MCF 10A (cell line): Measurements from ENCODE around the gene PLEKHA6. TPM values are rescaled to one million over a fixed set of nuclear protein-coding genes. Genes with fewer than 3 reads are reported as not detected.

Experiments used
- BruUV-seq: library from RNA; stranded (reverse); fragments of 400-500 nt; replicated peaks from 2 replicates; lab custom pipeline; 2021; lab: Mats Ljungman, UMichigan
- CTCF ChIA-PET: fragments of 300-600 bp; sonication (Branson Sonifier 250); formaldehyde crosslinking; extraction: SDS; loops from one replicate; lab custom pipeline; 2021; ENCODE audit warnings: antibody characterized with exemption, inconsistent platforms; lab: Yijun Ruan, JAX
- POLR2A ChIA-PET: fragments of 300-600, 350-650 bp; sonication (Branson Sonifier 250); formaldehyde crosslinking; extraction: SDS; loops from one replicate; lab custom pipeline; 2020; ENCODE audit warnings: antibody characterized with exemption, inconsistent platforms; lab: Yijun Ruan, JAX
- DNase-seq: peaks from one replicate; pipeline ENCODE4 v3.0.0-alpha.2; 2018; ENCODE audit not compliant: unreplicated experiment
- H3K27ac Mint-ChIP-seq: one replicate; pipeline ENCODE4 v1.8.0; 2022; ENCODE audit warnings: mild to moderate bottlenecking, low read depth, mixed read lengths; ENCODE audit not compliant: unreplicated experiment
- H3K27me3 Mint-ChIP-seq: one replicate; pipeline ENCODE4 v1.8.0; 2022; ENCODE audit warnings: mixed read lengths; ENCODE audit not compliant: insufficient read depth, unreplicated experiment
- H3K36me3 Mint-ChIP-seq: one replicate; pipeline ENCODE4 v1.8.0; 2022; ENCODE audit warnings: mild to moderate bottlenecking, moderate library complexity, mixed read lengths; ENCODE audit not compliant: insufficient read depth, unreplicated experiment
- H3K4me1 Mint-ChIP-seq: one replicate; pipeline ENCODE4 v1.8.0; 2022; ENCODE audit warnings: mixed read lengths; ENCODE audit not compliant: insufficient read depth, unreplicated experiment
- H3K4me3 Mint-ChIP-seq: one replicate; pipeline ENCODE4 v1.8.0; 2022; ENCODE audit warnings: mild to moderate bottlenecking, moderate library complexity, mixed read lengths; ENCODE audit not compliant: unreplicated experiment
- H3K9me3 Mint-ChIP-seq: one replicate; pipeline ENCODE4 v1.8.0; 2022; ENCODE audit warnings: mixed read lengths; ENCODE audit not compliant: unreplicated experiment
- intact Hi-C: fragments of 100-400 bp; cut with micrococcal nuclease; formaldehyde crosslinking; loops from 2 replicates; pipeline ENCODE4 v1.14.1; 2022
- total RNA-seq: library from RNA; stranded (reverse); gene quantifications from 2 replicates; pipeline ENCODE4 v1.2.3, GENCODE V29; 2022
- TF ChIP-seq, protein P1 (sequence below): fragments of 200-600 bp; IDR thresholded peaks from one replicate; pipeline ENCODE4 v1.8.0; 2022; ENCODE audit warnings: antibody characterized with exemption, mild to moderate bottlenecking; ENCODE audit not compliant: unreplicated experiment

Gene PLEKHA6
- total RNA-seq, 1 experiment from 2014 or later = 75.9 TPM

DNA sequence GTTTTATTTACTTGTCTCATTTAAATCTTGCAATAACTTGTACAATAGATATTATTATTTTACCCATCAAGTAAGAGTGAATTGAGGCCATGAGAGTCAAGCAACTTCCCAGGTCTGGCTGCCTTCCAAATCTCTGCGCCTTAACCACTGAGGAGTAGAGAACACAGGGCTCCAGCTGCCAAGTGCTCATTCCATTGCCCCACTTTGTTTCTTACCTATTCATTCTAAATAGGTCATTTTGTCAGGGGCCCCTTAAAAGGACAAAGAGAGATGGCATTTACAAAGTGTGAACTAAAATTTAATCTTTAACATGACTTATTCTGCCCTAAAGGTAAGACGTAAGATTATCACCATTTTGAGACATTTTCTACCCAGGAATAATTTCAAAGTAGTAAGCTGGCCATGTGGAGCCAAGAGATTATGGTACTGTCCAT, 48.4 kb upstream of the PLEKHA6 start:
- DNase-seq = peak; percentile 95
- Mint-ChIP-seq H3K27me3 (no peaks in the 10 kb centered on the region), H3K27ac (peak overlapping the region; percentile 100), H3K9me3 (no peaks in the 10 kb centered on the region), H3K4me3 (peak overlapping the region; percentile 100), H3K36me3 (peaks cover 92% of the 10 kb centered on the region), H3K4me1 (peaks cover 26% of the 10 kb centered on the region)
- ChIA-PET CTCF (interaction anchor here (0.8 to 5.1 kb wide), 17 partner anchors 9 to 399 kb away, joined by 3 to 43 read pairs (median 8); partner anchors contain the start of gene PIK3C2B), POLR2A (interaction anchor here (0.7 to 8.7 kb wide), 26 partner anchors 9 to 317 kb away, joined by 3 to 182 read pairs (median 10); partner anchors contain the start of genes ETNK2, MDM4 and PIK3C2B)
- BruUV-seq = no TSS peak
- TF ChIP-seq, protein P1, sequence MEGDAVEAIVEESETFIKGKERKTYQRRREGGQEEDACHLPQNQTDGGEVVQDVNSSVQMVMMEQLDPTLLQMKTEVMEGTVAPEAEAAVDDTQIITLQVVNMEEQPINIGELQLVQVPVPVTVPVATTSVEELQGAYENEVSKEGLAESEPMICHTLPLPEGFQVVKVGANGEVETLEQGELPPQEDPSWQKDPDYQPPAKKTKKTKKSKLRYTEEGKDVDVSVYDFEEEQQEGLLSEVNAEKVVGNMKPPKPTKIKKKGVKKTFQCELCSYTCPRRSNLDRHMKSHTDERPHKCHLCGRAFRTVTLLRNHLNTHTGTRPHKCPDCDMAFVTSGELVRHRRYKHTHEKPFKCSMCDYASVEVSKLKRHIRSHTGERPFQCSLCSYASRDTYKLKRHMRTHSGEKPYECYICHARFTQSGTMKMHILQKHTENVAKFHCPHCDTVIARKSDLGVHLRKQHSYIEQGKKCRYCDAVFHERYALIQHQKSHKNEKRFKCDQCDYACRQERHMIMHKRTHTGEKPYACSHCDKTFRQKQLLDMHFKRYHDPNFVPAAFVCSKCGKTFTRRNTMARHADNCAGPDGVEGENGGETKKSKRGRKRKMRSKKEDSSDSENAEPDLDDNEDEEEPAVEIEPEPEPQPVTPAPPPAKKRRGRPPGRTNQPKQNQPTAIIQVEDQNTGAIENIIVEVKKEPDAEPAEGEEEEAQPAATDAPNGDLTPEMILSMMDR = no peak
- intact Hi-C loops = no loop called here

DNA sequence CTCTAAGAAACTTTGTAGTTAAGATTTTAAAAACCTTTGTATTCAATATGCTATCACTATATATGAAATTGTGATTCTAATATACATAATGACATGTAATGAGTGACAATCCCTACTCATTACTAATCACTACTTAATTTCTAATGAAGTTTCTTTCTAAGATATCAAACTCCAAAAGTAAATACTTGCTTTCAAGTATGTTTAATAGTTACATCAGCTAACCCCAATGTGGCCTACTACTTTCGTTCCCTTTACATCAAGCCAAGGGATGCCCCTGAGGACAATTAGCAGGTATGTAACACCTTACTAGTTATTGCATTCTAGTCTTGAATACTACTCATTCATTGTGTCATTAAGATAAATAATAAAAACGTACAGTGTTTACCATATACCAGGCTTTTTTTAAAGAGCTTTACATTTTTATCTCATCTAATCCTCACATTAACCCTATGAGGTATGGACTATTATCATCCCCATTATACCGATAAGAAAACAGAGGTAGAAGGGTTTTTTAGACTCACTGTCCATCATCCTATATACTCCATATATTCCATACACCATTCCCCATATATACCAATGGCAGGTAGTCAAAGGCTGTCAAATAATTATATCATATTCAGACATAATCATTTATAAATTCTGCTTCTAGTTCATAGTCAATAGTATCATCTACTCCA, 47.7 kb upstream of the PLEKHA6 start:
- BruUV-seq = no TSS peak
- intact Hi-C loops = no loop called here
- Mint-ChIP-seq H3K27ac (peak overlapping the region; percentile 100), H3K4me1 (peaks cover 26% of the 10 kb centered on the region), H3K9me3 (no peaks in the 10 kb centered on the region), H3K4me3 (peak overlapping the region; percentile 100), H3K36me3 (peaks cover 98% of the 10 kb centered on the region), H3K27me3 (no peaks in the 10 kb centered on the region)
- TF ChIP-seq, protein P1 = no peak
- no peak for DNase-seq
- ChIA-PET CTCF (interaction anchor here (0.6 to 5.1 kb wide), 20 partner anchors 9 to 547 kb away, joined by 3 to 43 read pairs (median 6); partner anchors contain the start of genes PIK3C2B and SNRPE), POLR2A (interaction anchor here (0.6 to 8.7 kb wide), 33 partner anchors 9 to 1231 kb away, joined by 3 to 182 read pairs (median 5); partner anchors contain the start of genes ETNK2, MDM4 and PIK3C2B)

DNA sequence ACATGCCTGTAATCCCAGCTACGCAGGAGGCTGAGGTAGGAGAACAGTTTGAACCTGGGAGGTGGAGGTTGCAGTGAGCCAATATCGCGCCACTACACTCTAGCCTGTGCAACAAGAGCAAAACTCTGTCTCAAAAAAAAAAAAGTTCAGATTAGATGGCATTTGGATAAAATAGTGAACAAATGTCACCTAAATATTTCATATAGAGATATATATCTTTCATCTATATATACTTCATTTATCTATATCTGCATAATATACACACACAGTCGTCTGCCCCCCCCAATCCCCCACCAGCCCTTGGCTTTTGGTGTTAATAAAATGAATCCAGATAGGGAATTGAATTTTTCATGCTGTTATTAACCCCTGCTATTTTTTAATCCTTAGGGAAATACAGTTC, 46.9 kb upstream of the PLEKHA6 start:
- H3K36me3 Mint-ChIP-seq = peaks cover 100% of the 10 kb centered on the region
- TF ChIP-seq, protein P1 = no peak
- no peaks in the 10 kb centered on the region for H3K27me3 Mint-ChIP-seq
- no peak for DNase-seq
- no peaks in the 10 kb centered on the region for H3K9me3 Mint-ChIP-seq
- CTCF ChIA-PET = interaction anchor here (0.5 to 5.1 kb wide), 15 partner anchors 8 to 546 kb away, joined by 3 to 43 read pairs (median 4); partner anchors contain the start of genes PIK3C2B and SNRPE
- BruUV-seq = no TSS peak
- POLR2A ChIA-PET = interaction anchor here (0.6 to 8.7 kb wide), 18 partner anchors 8 to 1230 kb away, joined by 3 to 182 read pairs (median 10); partner anchors contain the start of genes ETNK2, MDM4 and PIK3C2B
- intact Hi-C loops = no loop called here
- peak overlapping the region; percentile 100 for H3K27ac Mint-ChIP-seq
- peak overlapping the region; percentile 100 for H3K4me3 Mint-ChIP-seq
- peaks cover 26% of the 10 kb centered on the region for H3K4me1 Mint-ChIP-seq

DNA sequence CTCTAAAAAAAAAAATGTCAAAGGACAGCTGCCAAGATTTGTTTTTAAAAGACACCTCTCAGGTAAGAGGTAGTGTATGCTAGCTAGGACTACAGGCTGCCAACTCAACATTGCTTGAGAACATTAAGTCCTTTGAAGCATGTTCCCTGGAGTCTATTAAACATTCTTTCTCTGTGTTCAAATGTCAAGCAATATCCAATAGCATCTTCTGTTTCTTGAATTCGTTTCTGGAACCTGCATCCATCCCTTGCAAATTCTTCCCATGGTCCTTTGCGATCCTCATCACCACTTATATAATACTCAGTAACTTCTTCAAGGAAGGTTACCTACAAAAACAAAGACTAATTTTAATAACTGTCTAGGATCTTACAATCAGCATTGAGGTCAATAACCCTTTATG, 46.3 kb upstream of the PLEKHA6 start:
- Mint-ChIP-seq H3K4me3 (peak overlapping the region; percentile 100), H3K9me3 (no peaks in the 10 kb centered on the region), H3K4me1 (peaks cover 26% of the 10 kb centered on the region), H3K27me3 (no peaks in the 10 kb centered on the region), H3K36me3 (peaks cover 100% of the 10 kb centered on the region), H3K27ac (no peak overlapping the region)
- TF ChIP-seq, protein P1 = no peak
- BruUV-seq = no TSS peak
- CTCF ChIA-PET = interaction anchor here (0.6 to 3.3 kb wide), 14 partner anchors 7 to 1511 kb away, joined by 3 to 29 read pairs (median 4); partner anchors contain the start of gene SNRPE
- POLR2A ChIA-PET = interaction anchor here (0.6 to 8.7 kb wide), 12 partner anchors 8 to 261 kb away, joined by 3 to 182 read pairs (median 10); partner anchors contain the start of gene PIK3C2B
- intact Hi-C loops = no loop called here
- no peak for DNase-seq
